HEK293 (cell line): ENCODE measurements around the gene TCIRG1.

Experiments used
- CTCF ChIA-PET: fragments of 350-600 bp; formaldehyde crosslinking; extraction: SDS; loops from one replicate; lab custom pipeline; 2021; ENCODE audit warnings: antibody characterized with exemption; lab: Yijun Ruan, JAX
- POLR2A ChIA-PET: fragments of 300-600 bp; formaldehyde crosslinking; extraction: SDS; loops from one replicate; lab custom pipeline; 2020; ENCODE audit warnings: antibody characterized with exemption, inconsistent platforms; lab: Yijun Ruan, JAX
- H3K27ac ChIP-seq: fragments of 200-500 bp; sonication (Bioruptor generic); 2 replicates; pipeline ENCODE4 v1.5.1; 2014; ENCODE audit warnings: low read depth, low read length, control low read depth, inconsistent platforms; ENCODE audit errors: extremely low read depth
- H3K36me3 ChIP-seq, 2 experiments: fragments of 200-500 bp in 1 of 2; sonication (Bioruptor generic) in 1 of 2; 1 replicate in 1 of 2; 2 replicates in 1 of 2; pipeline ENCODE4 v1.5.1; 2014 to 2017; ENCODE audit warnings: inconsistent platforms in 2 of 2, low read length in 2 of 2; ENCODE audit not compliant: control insufficient read depth in 2 of 2, insufficient read depth in 1 of 2
- H3K4me1 ChIP-seq: fragments of 200-500 bp; sonication (Bioruptor generic); 2 replicates; pipeline ENCODE4 v1.5.1; 2014; ENCODE audit warnings: mild to moderate bottlenecking, low read length, inconsistent platforms; ENCODE audit not compliant: control insufficient read depth, insufficient read depth
- H3K4me3 ChIP-seq: 2 replicates; pipeline ENCODE4 v1.5.1; 2011; ENCODE audit warnings: low read depth, mild to moderate bottlenecking, control low read depth, low read length, moderate library complexity
- H3K9me3 ChIP-seq: fragments of 200-500 bp; sonication (Bioruptor generic); 2 replicates; pipeline ENCODE4 v1.5.1; 2014; ENCODE audit warnings: low read depth, low read length, inconsistent platforms; ENCODE audit not compliant: control insufficient read depth, insufficient read depth
- EGR2 ChIP-seq: fragments of 450-650 bp; formaldehyde crosslinking; IDR thresholded peaks from 2 replicates; pipeline ENCODE4 v1.5.1; 2016; ENCODE audit warnings: low read depth, missing biosample characterization, missing genetic modification characterization
- KLF1 ChIP-seq: fragments of 450-650 bp; formaldehyde crosslinking; IDR thresholded peaks from 2 replicates; pipeline ENCODE4 v1.5.1; 2016; ENCODE audit warnings: missing biosample characterization, missing genetic modification characterization
- ZIC2 ChIP-seq: fragments of 450-650 bp; formaldehyde crosslinking; IDR thresholded peaks from 2 replicates; pipeline ENCODE4 v1.5.1; 2016; ENCODE audit warnings: missing biosample characterization, missing genetic modification characterization
- ZNF132 ChIP-seq: fragments of 450-650 bp; formaldehyde crosslinking; IDR thresholded peaks from 2 replicates; pipeline ENCODE4 v1.5.1; 2017; ENCODE audit warnings: missing biosample characterization, missing genetic modification characterization, borderline replicate concordance
- ZNF280D ChIP-seq: fragments of 450-650 bp; formaldehyde crosslinking; IDR thresholded peaks from 2 replicates; pipeline ENCODE4 v1.5.1; 2016; ENCODE audit warnings: missing biosample characterization, missing genetic modification characterization
- ZNF623 ChIP-seq: fragments of 450-650 bp; formaldehyde crosslinking; IDR thresholded peaks from 2 replicates; pipeline ENCODE4 v1.5.1; 2016; ENCODE audit warnings: missing biosample characterization, missing genetic modification characterization
- ZNF664 ChIP-seq: fragments of 450-650 bp; formaldehyde crosslinking; IDR thresholded peaks from 2 replicates; pipeline ENCODE4 v1.5.1; 2016; ENCODE audit warnings: missing biosample characterization, missing genetic modification characterization
- TF ChIP-seq, protein P1 (sequence below): fragments of 450-650 bp; formaldehyde crosslinking; IDR thresholded peaks from 2 replicates; pipeline ENCODE4 v1.5.1; 2016; ENCODE audit warnings: missing biosample characterization, missing genetic modification characterization
- TF ChIP-seq, protein P2 (sequence below): fragments of 450-650 bp; formaldehyde crosslinking; conservative IDR thresholded peaks from 2 replicates; pipeline ENCODE4 v1.5.1; 2016; ENCODE audit warnings: low read depth, missing biosample characterization, missing genetic modification characterization

TCIRG1 gene

GRCh38 chr11:68015467-68015866, 23.4 kb upstream of the TCIRG1 start:
- POLR2A ChIA-PET = no interaction called here
- Histone ChIP-seq H3K4me1 (no peaks in the 10 kb centered on the region), H3K27ac (no peak overlapping the region), H3K9me3 (no peaks in the 10 kb centered on the region), H3K36me3 (no peaks in the 10 kb centered on the region), H3K4me3 (no peak overlapping the region)
- CTCF ChIA-PET = no interaction called here
- TF ChIP-seq ZIC2 (no peak), ZNF664 (tag by site-specific recombination) (0 out of 2 replicates have a peak, but pooled peaks have one; percentile 21), ZNF132 (tag by site-specific recombination) (no peak)

DNA sequence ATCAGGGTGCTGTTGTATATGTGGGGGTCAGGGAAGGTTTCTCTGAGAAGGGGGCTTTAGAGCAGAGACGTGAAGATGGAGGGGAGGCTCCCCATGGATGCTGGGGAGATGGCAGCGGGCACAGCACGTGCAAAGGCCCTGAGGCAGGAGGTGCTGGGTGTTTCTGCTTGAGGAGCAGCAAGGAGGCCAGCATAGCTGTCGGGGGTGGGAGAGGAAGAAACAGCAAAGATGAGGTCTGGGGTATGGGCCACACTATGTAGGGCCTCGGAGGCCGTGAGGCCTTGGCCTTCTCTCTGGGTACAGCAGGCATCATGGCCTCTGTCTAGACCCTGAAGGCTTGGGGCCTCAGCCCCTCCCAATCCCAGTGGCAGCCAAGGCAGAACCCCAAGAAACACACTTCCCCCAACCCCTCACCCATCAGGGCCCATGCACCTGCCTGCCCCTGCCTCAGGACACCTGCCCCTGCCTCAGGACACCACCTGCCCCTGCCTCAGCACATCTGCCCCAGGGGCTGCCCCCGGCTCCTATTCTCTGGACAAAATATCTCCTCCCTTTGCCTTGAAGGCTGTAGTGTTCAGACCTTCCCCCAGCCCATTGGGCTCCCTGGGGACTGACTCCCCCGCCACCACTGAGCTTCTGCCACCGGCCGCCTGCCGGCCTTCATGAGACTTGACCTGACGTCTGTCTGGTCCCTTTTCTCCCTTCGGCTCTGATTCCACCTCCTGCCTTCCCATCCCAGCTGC, 22.5 kb upstream of the TCIRG1 start:
- Histone ChIP-seq H3K9me3 (no peaks in the 10 kb centered on the region), H3K4me3 (no peak overlapping the region), H3K36me3 (no peaks in the 10 kb centered on the region), H3K4me1 (no peaks in the 10 kb centered on the region), H3K27ac (no peak overlapping the region)
- TF ChIP-seq ZIC2 (no peak), ZNF623 (tag by site-specific recombination) (peak; percentile 99), EGR2 (tag by site-specific recombination) (no peak), ZNF280D (tag by site-specific recombination) (0 out of 2 replicates have a peak, but pooled peaks have one; percentile 26)
- TF ChIP-seq, protein P1, sequence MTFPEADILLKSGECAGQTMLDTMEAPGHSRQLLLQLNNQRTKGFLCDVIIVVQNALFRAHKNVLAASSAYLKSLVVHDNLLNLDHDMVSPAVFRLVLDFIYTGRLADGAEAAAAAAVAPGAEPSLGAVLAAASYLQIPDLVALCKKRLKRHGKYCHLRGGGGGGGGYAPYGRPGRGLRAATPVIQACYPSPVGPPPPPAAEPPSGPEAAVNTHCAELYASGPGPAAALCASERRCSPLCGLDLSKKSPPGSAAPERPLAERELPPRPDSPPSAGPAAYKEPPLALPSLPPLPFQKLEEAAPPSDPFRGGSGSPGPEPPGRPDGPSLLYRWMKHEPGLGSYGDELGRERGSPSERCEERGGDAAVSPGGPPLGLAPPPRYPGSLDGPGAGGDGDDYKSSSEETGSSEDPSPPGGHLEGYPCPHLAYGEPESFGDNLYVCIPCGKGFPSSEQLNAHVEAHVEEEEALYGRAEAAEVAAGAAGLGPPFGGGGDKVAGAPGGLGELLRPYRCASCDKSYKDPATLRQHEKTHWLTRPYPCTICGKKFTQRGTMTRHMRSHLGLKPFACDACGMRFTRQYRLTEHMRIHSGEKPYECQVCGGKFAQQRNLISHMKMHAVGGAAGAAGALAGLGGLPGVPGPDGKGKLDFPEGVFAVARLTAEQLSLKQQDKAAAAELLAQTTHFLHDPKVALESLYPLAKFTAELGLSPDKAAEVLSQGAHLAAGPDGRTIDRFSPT (tag by site-specific recombination) = no peak
- POLR2A ChIA-PET = no interaction called here
- CTCF ChIA-PET = no interaction called here

DNA sequence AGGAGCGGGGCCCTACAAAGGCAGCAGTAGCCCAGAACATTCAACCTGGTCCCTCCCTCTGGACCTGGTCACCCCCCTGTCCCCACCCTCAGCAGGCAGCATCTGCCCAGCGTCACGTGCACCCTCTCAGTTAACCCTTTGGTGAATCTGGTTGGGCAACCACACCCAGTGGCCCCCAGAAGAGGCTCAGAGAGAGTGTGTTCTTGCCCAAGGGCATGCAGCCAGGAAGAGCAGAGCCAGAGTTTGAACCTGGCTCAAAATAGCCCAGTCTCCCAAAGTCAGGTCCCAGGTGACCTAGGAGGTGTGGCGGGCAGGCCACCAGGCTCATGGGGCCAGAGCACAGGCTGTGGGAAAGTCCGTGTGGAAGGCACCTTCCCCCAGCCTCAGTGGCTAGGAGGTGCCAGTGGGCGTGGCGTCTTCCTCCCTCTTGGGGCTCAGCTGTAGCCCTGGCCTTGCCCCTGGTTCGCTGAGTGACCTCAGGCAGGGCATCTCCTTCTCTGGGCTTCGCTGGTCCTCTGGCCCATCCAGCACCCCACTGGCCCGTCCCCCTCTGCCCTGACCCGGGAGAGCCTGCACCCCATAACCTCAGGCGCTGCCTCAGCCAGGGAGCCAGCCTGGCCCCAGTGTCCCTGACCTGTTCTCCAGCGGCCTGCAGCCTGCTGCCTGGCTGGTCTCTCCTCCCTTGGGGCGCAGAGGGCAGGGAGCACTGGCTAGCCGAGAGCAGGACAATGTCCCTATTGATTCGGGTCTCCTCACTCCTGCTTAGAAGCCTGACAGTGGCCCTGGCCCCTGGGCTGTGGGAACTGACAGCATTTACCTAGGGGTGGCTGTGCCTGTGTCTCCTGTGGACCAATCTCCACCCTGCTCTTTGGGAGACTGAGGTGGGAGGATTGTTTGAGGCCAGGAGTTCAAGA, 21.7 kb upstream of the TCIRG1 start:
- Histone ChIP-seq H3K9me3 (no peaks in the 10 kb centered on the region), H3K27ac (no peak overlapping the region), H3K36me3 (no peaks in the 10 kb centered on the region), H3K4me3 (no peak overlapping the region), H3K4me1 (no peaks in the 10 kb centered on the region)
- ChIA-PET POLR2A (no interaction called here), CTCF (no interaction called here)
- TF ChIP-seq, protein P2, sequence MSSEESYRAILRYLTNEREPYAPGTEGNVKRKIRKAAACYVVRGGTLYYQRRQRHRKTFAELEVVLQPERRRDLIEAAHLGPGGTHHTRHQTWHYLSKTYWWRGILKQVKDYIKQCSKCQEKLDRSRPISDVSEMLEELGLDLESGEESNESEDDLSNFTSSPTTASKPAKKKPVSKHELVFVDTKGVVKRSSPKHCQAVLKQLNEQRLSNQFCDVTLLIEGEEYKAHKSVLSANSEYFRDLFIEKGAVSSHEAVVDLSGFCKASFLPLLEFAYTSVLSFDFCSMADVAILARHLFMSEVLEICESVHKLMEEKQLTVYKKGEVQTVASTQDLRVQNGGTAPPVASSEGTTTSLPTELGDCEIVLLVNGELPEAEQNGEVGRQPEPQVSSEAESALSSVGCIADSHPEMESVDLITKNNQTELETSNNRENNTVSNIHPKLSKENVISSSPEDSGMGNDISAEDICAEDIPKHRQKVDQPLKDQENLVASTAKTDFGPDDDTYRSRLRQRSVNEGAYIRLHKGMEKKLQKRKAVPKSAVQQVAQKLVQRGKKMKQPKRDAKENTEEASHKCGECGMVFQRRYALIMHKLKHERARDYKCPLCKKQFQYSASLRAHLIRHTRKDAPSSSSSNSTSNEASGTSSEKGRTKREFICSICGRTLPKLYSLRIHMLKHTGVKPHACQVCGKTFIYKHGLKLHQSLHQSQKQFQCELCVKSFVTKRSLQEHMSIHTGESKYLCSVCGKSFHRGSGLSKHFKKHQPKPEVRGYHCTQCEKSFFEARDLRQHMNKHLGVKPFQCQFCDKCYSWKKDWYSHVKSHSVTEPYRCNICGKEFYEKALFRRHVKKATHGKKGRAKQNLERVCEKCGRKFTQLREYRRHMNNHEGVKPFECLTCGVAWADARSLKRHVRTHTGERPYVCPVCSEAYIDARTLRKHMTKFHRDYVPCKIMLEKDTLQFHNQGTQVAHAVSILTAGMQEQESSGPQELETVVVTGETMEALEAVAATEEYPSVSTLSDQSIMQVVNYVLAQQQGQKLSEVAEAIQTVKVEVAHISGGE (tag by site-specific recombination) = no peak
- peak; percentile 41 for TF ChIP-seq KLF1 (tag by site-specific recombination)
